ENCODE measurements around the gene ALG9.

ALG9 gene

DNA sequence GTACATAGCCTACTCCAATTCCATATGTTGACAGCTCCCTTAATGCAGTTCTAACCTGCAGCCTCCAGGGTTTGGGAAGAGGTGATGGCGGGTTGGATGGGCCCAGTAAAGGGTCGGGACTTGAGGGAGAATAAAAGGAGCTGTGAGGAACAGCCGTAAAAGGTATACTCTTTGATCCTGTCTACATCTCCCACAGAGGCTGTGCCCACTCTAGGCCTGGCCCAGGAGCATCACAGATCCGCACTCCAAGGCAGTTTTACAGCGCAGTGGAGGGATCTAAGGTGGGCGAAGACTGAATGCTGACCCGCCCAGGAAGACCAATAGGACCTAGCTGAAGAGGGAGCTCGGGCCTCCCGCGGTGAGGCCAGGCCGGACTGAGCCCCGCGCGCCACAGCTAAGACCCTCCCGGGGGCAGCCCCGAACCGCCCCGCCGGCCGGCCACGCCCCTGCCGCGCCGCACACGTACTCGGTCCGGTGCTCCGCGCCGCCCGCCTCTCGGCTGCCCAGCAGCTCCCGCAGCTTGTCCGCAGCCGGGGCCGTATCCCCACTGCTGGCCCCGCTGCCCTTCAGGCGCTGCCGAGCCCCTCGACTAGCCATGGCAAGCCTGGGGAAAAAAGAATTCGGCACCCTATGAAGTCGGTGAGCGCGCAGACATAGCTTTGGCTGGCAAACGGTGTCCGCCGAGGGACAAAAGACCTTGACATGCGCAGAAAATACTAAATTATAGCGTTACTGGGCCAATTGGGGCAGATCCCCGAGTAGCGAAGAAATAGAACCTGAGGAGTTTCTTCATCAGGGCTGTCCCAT, at the start of gene ALG9:
Gene ALG9 (minus strand): TSS at position 696 of the 807 bp plus-strand sequence. CDS start 99 bp downstream, at position 597.
- ChIA-PET CTCF (interaction anchor here (0.6 to 2.9 kb wide), 7 partner anchors 11 to 750 kb away, joined by 3 to 15 read pairs (median 5); no protein-coding TSS in a partner anchor), POLR2A (ENCODE audit: low non-redundant PET) (no interaction called here)
- DNase-seq (ENCODE audit: low spot score) = peak; percentile 67
- H3K27ac ChIP-seq = peak within 1 kb of the TSS; percentile 87
- TF ChIP-seq, protein P1, sequence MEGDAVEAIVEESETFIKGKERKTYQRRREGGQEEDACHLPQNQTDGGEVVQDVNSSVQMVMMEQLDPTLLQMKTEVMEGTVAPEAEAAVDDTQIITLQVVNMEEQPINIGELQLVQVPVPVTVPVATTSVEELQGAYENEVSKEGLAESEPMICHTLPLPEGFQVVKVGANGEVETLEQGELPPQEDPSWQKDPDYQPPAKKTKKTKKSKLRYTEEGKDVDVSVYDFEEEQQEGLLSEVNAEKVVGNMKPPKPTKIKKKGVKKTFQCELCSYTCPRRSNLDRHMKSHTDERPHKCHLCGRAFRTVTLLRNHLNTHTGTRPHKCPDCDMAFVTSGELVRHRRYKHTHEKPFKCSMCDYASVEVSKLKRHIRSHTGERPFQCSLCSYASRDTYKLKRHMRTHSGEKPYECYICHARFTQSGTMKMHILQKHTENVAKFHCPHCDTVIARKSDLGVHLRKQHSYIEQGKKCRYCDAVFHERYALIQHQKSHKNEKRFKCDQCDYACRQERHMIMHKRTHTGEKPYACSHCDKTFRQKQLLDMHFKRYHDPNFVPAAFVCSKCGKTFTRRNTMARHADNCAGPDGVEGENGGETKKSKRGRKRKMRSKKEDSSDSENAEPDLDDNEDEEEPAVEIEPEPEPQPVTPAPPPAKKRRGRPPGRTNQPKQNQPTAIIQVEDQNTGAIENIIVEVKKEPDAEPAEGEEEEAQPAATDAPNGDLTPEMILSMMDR (conservative IDR thresholded peaks at IDR 0.05; ENCODE audit: low read depth) = peak; percentile 38

- DNase-seq (ENCODE audit: low spot score) = no peak
- ChIA-PET CTCF (no interaction called here), POLR2A (ENCODE audit: low non-redundant PET) (no interaction called here)
- H3K27ac ChIP-seq = no peak overlapping the region
- TF ChIP-seq, protein P1 (conservative IDR thresholded peaks at IDR 0.05; ENCODE audit: low read depth) = no peak
Observed at GRCh38 chr11:111920908-111921307, 49.5 kb upstream of the ALG9 start.

DNA sequence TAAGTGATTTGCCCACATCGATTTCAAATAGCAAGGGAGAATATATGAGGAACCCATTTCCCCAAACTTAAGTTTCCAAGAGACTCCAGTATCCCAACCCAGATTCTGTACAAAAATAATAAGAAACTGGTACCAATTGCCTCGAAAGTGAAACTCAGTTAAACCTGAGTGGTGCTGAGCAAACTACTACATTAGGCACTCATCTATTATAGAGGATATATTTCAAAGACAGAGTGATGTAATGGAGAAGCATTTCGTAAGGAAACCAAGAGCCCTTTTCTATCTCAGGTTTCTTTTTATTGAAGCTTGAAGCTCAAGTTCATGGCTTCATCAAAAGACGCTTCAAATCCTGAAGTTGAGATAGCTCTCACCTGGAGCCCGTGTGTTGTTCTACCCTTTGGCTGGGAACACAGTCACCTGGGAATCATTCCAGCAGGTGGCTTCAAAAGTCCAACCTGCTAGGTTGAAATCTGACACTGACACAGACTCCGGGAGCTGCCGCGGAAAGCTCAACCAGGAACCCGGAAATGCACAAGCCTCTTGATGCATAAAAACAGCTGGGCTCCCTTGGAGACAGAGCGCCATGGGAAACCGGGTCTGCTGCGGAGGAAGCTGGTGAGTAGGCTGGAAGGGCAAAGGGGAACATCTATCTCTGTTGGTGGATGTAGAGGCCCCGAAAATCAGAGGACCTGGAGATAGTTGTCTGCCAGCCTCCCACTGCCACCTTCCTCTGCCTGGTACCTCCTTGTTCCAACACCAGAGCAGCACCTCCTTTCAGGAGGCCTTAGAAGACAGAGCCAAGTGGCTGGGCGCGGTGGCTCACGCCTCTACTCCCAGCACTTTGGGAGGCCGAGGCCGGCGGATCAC, 47.2 kb upstream of the ALG9 start, which contains the start of gene C11orf52:
Gene C11orf52 (plus strand): TSS at position 524 of the 867 bp plus-strand sequence. CDS start 60 bp downstream, at position 584.
- DNase-seq (ENCODE audit: low spot score) = peak; percentile 58
- TF ChIP-seq, protein P1 (conservative IDR thresholded peaks at IDR 0.05; ENCODE audit: low read depth) = no peak
- CTCF ChIA-PET = interaction anchor here (0.5 to 1.2 kb wide), 5 partner anchors 13 to 1671 kb away, joined by 3 to 7 read pairs (median 4); no protein-coding TSS in a partner anchor
- POLR2A ChIA-PET (ENCODE audit: low non-redundant PET) = interaction anchor here (0.7 kb wide), 1 partner anchor 8 kb away, joined by 4 read pairs; no protein-coding TSS in a partner anchor
- peak within 1 kb of the TSS; percentile 75 for H3K27ac ChIP-seq

GRCh38 chr11:111917788-111918187, 46.4 kb upstream of the ALG9 start:
- TF ChIP-seq, protein P1 (conservative IDR thresholded peaks at IDR 0.05; ENCODE audit: low read depth) = no peak
- no peak for DNase-seq (ENCODE audit: low spot score)
- no peak overlapping the region for H3K27ac ChIP-seq
- ChIA-PET CTCF (no interaction called here), POLR2A (ENCODE audit: low non-redundant PET) (no interaction called here)

DNA sequence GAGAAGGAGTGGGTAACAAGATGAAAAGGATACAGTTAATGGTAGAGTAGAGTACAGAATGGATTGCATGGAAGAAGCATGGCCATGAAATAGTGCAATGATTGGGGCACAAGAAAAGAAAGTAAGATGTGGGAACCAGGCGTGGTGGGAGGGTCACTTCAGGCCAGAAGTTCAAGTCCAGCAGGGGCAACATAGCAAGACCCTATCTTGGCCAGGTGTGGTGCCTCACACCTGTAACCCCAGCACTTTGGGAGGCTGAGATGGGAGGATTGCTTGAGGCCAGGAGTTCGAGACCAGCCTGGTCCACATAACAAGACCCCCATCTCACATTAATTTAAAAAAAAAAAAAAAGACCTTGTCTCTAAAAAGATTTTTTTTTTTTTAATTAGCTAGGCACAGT, 45.9 kb upstream of the ALG9 start:
- no peak for DNase-seq (ENCODE audit: low spot score)
- TF ChIP-seq, protein P1 (conservative IDR thresholded peaks at IDR 0.05; ENCODE audit: low read depth) = no peak
- no peak overlapping the region for H3K27ac ChIP-seq
- CTCF ChIA-PET = no interaction called here
- POLR2A ChIA-PET (ENCODE audit: low non-redundant PET) = no interaction called here

DNA sequence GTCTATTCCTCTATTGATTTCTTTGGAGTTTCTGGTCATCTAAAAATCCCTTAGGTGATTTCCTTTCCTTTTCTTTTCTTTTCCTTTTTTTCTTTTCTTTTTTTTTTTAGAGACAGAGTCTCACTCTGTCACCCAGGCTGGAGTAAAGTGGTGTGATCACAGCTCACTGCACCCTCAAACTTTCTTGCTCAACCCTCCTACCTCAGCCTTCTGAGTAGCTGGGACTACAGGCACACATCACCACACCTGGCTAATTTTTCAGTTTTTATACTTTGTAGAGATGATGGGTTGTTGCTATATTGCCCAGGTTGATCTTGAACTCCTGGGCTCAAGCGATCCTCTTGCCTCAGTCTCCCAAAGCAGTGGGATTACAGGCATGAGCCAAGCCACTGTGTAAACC, 45.4 kb upstream of the ALG9 start:
- ChIA-PET CTCF (no interaction called here), POLR2A (ENCODE audit: low non-redundant PET) (no interaction called here)
- no peak overlapping the region for H3K27ac ChIP-seq
- TF ChIP-seq, protein P1 (conservative IDR thresholded peaks at IDR 0.05; ENCODE audit: low read depth) = no peak
- DNase-seq (ENCODE audit: low spot score) = no peak
